HG02973 (cell line): ENCODE results near the gene TRAPPC8.
"Not testable (repeated sequence)": the region's sequence is repeated elsewhere in the genome, so short reads cannot be mapped to it uniquely, and the experiment has no call there.

Source experiments
- ATAC-seq: cut with Tn5 transposase; IDR thresholded peaks from one replicate; pipeline ENCODE4 v1.9.1; 2021; ENCODE audit warnings: moderate library complexity; ENCODE audit not compliant: unreplicated experiment

TRAPPC8 gene

GRCh38 chr18:31946305-31947046 is 3.5 kb upstream of the TRAPPC8 start:
- ATAC-seq, result no peak

GRCh38 chr18:31943878-31944816 is 1.2 kb upstream of the TRAPPC8 start:
- ATAC-seq, result no peak

DNA sequence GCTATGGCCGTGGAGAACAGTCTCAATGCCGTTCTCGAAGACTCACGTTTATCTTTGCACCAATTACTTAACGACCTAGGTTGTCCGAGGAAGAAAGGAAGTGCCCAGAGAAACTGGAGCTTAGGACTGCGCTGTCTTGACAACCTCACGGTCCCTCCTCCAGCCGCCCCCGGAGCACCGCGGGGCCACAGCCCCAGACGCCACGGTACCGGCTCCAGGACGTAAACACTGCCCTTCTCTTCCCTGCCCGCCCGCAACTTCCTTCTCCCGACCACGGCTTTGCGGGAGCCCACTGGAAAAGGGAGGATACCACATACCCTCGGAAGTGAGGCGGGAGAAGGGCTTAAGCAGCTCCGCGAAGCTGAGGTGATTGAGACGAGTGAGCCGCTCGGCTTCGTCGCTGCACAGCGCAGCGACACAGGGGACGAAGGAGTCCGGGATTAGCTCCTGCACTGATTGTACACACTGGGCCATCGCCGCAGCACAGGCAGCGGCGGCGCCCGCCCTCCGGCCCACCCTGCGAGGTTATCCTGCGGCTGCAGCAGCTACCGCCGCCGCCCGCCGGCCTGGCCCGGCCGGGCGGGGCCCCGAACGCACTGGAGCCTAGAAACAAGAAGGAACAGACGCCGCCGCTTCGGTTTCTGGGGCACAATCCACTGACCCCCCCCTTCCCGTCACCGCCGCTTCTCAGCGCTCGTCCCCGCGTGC is 483 bp downstream of the TRAPPC8 start:
- peak; percentile 39 for ATAC-seq

DNA sequence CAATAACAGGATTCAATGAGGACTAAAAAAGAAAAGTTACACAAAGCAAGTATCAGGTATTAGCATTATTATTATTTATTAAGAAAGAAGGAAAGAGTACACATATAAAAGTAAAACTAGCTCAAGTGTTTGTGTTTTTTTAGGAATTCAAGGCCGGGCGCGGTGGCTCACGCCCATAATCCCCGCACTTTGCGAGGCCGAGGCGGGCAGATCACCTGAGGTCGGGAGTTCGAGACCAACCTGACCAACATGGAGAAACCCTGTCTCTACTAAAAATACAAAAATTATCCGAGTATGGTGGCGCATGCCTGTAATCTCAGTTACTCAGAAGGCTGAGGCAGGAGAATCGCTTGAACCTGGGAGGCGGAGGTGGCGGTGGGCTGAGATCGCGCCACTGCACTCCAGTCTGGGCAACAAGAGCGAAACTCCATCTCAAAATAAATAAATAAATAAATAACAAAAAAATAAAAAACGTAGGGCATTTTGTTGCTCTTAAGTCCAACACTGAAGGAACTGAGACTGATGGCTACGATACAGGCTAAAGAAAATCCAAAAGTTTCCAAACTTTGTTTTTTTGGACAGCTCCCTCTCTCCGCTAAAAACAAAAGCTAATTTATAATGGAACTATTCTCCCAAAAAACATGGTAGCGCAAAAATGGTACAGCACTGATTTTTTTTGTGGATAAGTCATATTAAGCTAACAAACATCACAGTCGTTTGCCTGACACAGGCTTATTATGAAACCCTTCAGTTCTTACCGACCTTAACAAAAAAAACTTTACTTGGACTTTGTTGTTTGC is 1.7 kb downstream of the TRAPPC8 start:
- ATAC-seq, result no peak

DNA sequence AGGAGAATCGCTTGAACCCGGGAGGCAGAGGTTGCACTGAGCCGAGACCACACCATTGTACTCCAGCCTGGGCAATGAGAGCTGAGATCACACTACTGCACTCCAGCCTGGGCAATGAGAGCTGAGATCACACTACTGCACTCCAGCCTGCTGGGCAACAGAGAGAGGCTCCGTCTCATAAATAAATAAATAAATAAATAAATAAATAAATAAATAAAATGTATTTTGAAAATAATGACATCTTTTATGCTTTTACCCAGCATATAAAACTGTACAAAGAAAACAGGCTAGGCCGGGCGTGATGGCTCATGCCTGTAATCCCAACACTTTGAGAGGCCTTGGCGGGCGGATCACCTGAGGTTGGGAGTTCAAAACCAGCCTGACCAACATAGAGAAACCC is 8.2 kb downstream of the TRAPPC8 start:
- ATAC-seq, result not testable (repeated sequence)

GRCh38 chr18:31931886-31932240 is 11.1 kb downstream of the TRAPPC8 start:
- no peak for ATAC-seq

- no peak for ATAC-seq
Observed at GRCh38 chr18:31931163-31931885, 11.6 kb downstream of the TRAPPC8 start.

GRCh38 chr18:31929273-31929672 is 13.7 kb downstream of the TRAPPC8 start:
- no peak for ATAC-seq

GRCh38 chr18:31926988-31927387 is 15.9 kb downstream of the TRAPPC8 start:
- ATAC-seq, result not testable (repeated sequence)

DNA sequence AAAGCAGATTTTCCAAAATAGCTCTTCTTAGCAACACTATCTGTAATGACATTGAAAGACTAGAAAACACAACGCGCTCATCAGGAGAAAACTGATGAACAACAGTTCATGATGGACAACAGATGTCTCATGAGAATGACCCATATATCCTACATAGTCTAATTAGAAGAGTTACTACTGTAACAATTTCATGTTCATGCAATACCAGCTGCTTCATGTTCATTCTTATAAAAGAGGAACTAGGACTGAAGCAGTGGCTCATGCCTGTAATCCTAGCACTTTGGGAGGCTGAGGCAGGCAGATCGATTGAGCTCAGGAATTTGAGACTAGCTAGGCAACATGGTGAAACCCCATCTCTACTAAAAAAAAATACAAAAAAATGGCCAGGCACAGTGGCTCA is 22.7 kb downstream of the TRAPPC8 start:
- ATAC-seq, result no peak

DNA sequence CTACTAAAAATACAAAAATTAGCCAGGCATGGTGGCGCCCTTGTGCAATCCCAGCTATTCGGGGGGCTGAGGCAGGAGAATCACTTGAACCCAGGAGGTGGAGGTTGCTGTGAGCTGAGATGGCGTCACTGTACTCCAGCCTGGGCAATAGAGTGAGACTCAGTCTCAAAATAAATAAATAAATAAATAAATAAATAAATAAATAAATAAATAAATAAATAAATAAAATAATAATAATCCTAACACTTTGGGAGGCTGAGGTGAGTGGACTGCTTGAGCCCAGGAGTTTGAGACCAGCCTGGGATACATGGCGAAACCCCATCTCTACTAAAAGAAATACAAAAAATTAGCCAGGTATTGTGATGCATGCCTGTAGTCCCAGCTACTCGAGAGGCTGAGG is 23.6 kb downstream of the TRAPPC8 start:
- not testable (repeated sequence) for ATAC-seq

- ATAC-seq, result no peak
Observed at GRCh38 chr18:31918733-31919132, 24.2 kb downstream of the TRAPPC8 start.

GRCh38 chr18:31901063-31901462 is 41.9 kb downstream of the TRAPPC8 start:
- no peak for ATAC-seq

- not testable (repeated sequence) for ATAC-seq
Observed at GRCh38 chr18:31899771-31900170, 43.2 kb downstream of the TRAPPC8 start.

DNA sequence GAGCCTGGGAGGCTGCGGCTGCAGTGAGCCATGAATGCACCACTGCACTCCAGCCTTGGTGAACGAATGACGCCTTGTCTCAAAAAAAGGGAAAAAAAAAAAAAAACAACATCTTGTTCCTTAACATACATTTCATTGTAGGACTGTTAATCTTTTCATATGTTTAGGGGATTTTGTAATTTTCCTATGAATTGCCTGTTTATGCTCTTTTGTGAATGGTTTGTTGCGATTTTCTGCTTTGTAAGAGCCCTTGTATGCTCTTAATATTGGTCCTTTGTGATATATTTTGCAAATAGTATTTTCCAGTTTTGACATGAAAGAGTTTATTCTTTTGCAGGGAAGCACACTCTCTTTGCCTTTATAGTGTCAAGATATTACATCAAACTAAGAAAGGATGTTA is 50.0 kb downstream of the TRAPPC8 start:
- ATAC-seq, result no peak

- no peak for ATAC-seq
Observed at GRCh38 chr18:31891566-31891965, 51.4 kb downstream of the TRAPPC8 start.

DNA sequence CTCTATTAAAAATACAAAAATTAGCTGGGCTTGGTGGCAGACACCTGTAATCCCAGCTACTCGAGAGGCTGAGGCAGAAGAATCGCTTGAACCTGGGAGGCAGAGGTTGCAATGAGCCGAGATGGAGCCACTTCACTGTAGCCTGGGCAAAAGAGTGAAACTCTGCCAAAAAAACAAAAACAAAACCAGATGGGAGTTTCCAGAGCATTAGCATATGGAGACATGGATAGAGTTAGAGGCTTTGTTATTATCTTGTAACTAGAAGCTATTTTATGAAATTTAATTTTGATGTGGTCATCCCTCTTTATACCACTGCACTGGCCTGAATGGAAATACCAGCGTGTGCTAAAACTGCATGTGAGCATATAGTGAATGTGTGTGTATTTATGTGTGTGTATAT is 58.9 kb downstream of the TRAPPC8 start:
- ATAC-seq, result no peak

GRCh38 chr18:31880186-31880898 is 62.6 kb downstream of the TRAPPC8 start:
- ATAC-seq, result no peak

GRCh38 chr18:31878358-31878757 is 64.6 kb downstream of the TRAPPC8 start:
- ATAC-seq, result no peak
